Ovary (tissue), 3 donors: ENCODE measurements around the gene ALPP.
"Not testable (repeated sequence)": the region's sequence is repeated elsewhere in the genome, so short reads cannot be mapped to it uniquely, and the experiment has no call there.

Source experiments
- CTCF ChIP-seq, 3 donors: fragments of 450-650 bp in 2 of 3; fragments of 200-600 bp in 1 of 3; IDR thresholded peaks; one replicate each; pipeline versions ENCODE4 v1.5.1 to v1.8.0; 2016 to 2022; ENCODE audit warnings: antibody characterized with exemption in 3 of 3, mild to moderate bottlenecking in 1 of 3
- POLR2A ChIP-seq: fragments of 450-650 bp; IDR thresholded peaks from one replicate; pipeline ENCODE4 v1.6.1; 2017; ENCODE audit warnings: antibody characterized with exemption, mild to moderate bottlenecking, moderate library complexity
- donor health status: DM: no; HTN: no; CAD: no.

DNA sequence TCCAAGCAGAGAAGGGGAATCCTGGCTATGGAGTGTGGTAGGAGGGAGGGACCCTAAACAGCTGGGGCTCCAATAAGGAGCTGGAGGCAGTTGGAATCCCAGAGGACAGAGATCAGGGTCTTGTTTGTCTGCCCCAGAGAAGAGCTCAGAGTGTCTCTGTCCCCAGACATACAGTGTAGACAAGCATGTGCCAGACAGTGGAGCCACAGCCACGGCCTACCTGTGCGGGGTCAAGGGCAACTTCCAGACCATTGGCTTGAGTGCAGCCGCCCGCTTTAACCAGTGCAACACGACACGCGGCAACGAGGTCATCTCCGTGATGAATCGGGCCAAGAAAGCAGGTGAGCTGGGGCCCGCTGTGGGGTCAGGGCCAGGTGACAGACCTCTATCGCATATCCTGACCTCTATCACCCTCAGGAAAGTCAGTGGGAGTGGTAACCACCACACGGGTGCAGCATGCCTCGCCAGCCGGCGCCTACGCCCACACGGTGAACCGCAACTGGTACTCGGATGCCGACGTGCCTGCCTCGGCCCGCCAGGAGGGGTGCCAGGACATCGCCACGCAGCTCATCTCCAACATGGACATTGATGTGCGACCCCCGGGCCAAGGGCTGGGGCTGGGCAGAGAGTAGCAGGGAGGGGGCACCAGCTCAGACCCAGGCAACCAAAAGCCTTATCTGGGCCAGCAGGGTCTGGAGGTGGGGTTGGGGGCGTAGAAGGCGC, 29.0 kb downstream of the ALPP start:
- TF ChIP-seq CTCF (IDR thresholded peaks at IDR 0.05); POLR2A: not testable (repeated sequence)
